SK-N-DZ (cell line): ENCODE data around the gene PERP.

Experiments used
- DNase-seq: peaks from one replicate; pipeline ENCODE4 v3.0.0-alpha.2; 2015; ENCODE audit warnings: low spot score

The PERP gene

DNA sequence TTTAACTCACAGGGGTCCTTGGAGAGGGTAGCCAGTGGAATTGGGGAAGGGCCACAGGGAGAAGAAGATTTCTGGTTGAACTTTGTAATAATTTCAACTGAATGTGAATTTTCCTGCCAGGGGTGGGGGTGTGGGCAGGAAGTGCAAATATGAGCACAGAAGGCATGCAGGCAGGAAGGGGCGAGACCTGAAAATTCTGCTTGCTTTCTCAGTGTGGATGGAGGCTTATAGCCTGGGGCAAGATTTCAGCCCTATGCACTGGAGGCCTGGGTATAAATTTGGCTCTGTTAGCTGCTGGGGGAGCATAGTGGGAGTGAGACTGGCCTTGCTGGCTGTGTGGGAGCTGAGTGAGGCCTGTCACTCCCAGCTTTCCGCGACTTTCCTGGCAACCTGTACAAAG, 54.4 kb downstream of the PERP start:
- no peak for DNase-seq

DNA sequence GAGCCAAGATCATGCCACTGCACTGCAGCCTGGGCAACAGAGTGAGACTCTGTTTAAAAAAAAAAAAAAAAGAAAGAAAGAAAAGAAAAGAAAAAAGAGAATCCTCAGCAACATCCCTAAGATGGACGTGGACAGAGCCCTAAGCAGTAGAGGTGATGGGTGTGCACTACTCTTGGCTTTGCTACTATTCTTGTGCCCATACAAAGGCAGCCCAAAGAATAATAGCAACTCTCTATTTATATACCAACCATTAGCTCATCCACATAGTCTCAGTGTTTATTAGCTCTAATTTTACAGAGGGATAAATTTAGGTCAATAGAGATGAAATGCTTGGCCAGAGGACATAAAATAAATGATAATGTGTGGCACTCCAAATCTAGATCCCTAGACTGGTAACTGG, 62.2 kb downstream of the PERP start:
- DNase-seq: no peak

DNA sequence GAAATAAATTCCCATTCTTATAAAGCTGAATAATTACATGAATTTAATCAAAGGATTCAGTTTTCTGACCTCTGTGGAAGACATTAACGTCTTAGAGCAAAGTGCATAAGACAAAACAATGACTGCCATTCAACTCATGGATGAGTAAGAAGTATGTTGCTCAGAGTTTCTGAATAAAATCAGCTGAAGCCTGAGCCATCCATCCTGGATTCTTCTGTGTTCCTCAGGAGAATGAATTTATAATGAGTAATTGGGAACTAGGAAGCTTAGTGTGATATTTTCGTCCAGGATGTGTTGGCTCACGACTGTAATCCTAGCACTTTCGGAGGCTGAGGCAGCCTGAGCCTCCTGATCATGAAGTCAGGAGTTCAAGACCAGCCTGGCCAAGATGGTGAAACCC, 62.8 kb downstream of the PERP start:
- no peak for DNase-seq
